GM19025 (cell line): ENCODE measurements around the gene DDX27.
"Not testable (repeated sequence)": the region's sequence is repeated elsewhere in the genome, so short reads cannot be mapped to it uniquely, and the experiment has no call there.

Experiments used
- ATAC-seq: cut with Tn5 transposase; IDR thresholded peaks from one replicate; pipeline ENCODE4 v1.9.1; 2021; ENCODE audit warnings: mild to moderate bottlenecking, low read depth, moderate library complexity; ENCODE audit not compliant: unreplicated experiment

The DDX27 gene

DNA sequence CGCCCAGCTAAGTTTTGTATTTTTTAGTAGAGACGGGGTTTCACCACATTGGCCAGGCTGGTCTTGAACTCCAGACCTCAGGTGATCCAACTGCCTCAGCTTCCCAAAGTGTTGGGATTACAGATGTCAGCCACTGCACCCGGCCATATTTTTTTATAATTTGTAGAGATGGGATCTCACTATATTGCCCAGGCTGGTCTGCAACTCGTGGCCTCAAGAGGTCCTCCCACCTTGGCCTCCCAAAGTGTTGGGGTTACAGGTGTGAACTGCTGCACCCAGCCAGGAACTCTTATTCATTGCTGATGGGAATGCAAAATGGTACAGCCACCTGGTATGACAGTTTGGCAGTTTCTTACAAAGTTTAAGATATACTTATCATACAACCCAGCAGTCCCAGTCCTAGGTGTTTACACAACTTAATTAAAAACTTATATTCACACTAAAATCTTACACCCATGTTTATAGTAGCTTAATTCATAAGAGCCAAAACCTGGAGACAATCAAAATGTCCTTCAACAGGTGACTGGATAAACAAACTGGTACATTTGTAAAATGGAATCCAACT lies 19.4 kb upstream of the DDX27 start:
- no peak for ATAC-seq

GRCh38 chr20:49203011-49203410 lies 16.2 kb upstream of the DDX27 start:
- ATAC-seq = no peak

- no peak for ATAC-seq
These were observed 15.5 kb upstream of the DDX27 start for GRCh38 chr20:49203746-49204145.

DNA sequence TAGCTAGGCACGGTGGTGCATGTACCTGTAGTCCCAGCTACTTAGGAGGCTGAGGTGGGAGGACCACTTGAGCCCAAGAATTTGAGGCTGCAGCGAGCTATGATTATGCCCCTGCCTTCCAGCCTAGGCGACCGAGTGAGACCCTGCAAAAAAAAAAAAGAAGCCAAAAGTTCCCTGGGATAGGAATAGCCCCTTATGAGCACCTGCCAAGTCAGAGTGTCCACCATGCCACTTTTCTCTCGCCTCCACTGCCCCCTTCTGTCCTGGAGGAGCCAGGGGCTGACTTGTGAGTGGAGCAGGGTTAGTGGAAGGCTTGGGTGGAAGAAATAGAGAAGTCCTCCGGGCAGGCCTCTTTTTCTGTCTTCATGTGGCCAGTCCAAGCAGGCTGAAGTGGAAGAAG lies 12.1 kb upstream of the DDX27 start:
- ATAC-seq = no peak

DNA sequence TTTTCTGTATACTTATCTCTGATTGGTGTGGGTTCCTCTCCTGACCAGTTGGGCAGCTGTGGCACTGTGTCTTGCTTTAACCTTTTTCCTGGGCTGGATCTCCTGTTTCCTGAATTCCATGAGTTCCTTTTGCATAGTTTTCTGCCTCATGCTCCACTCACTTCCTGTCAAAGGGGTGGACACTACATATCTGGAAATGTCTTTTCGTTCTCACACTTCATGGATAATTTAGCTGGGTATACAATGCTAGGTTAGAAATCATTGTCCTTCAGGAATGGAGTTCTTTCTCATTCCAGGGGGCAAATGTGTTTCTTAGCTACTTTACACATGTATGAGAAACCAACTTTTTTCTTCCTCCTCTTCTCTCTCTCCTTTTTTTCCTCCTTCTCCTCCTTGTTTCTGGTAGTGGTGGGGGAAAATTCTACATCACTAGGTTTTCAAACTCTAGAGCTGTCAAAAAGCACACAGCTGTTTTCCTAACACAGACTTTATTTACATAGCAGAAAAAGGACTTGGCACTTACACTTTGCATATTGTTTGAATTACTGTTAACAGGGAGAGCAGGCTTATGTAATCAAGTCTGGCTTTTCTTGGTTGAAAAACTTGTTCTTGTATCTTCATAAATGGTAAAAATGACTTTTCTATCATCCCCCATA lies 9.0 kb upstream of the DDX27 start:
- no peak for ATAC-seq

- no peak for ATAC-seq
These were observed 8.5 kb upstream of the DDX27 start for GRCh38 chr20:49210757-49211110.

- ATAC-seq = no peak
These were observed 4.6 kb upstream of the DDX27 start for GRCh38 chr20:49214571-49214970.

- no peak for ATAC-seq
These were observed 4.0 kb upstream of the DDX27 start for GRCh38 chr20:49215232-49215631.

- ATAC-seq = no peak
These were observed 2.1 kb upstream of the DDX27 start for GRCh38 chr20:49216991-49217578.

- not testable (repeated sequence) for ATAC-seq
These were observed 501 bp upstream of the DDX27 start for GRCh38 chr20:49218739-49219090.

DNA sequence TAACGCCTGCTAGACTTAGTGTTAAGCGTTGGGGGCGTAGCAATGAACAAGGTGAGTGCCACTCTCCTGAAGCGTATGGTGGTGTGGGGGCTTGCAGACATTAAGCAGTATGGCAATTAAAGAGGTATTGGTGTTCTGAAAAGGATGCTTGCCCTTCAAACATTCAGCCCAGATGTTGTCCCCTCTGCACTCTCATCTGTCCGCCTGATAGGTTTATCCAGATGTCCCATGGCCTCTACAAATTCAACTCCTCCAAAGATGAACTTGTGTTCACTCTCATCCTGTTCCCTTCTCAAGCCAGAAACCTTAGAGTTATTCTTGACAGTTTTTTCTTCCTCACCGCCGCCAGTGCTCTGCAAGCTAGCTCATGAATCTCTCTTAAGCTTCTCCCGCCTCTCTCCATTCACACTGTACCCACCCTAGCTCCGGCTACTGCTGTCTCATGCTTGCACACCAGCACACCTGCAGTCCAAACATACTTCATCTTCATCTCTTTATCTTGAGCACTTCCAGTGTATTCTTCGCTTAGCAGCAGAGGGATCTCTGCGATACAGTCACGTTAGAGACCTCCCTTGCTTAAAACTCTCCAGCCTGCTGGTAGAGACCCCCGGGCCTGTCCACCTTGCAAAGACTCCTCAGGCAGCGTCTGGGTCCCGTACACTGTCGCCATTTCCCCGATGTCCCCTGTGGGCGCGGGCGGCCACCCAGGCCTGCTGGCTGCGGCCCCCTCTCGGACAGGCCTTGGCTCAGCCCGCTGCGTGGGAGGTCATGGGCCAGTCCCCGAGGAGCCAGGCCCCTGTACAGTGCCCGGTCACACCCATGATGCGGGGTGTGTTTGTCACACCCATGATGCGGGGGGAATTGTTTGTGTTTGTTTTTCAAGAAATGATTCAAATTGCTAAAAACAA lies 962 bp downstream of the DDX27 start:
- ATAC-seq = no peak

GRCh38 chr20:49225896-49226295 lies 6.7 kb downstream of the DDX27 start:
- no peak for ATAC-seq

DNA sequence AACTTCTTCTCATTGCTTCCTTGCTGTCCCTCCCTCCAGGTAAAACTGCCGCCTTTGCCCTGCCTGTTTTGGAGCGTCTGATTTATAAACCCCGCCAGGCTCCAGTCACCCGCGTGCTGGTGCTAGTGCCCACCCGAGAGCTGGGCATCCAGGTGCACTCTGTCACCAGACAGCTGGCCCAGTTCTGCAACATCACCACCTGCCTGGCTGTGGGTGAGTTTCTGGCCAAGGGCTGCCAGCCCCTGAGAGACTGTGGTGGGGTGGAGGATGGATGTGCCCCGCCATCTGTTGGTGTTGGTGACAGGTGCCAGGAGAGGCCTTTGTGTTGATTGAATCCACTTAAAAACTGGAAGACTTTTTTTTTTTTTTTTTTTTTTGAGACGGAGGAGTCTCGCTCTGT lies 9.5 kb downstream of the DDX27 start:
- no peak for ATAC-seq

DNA sequence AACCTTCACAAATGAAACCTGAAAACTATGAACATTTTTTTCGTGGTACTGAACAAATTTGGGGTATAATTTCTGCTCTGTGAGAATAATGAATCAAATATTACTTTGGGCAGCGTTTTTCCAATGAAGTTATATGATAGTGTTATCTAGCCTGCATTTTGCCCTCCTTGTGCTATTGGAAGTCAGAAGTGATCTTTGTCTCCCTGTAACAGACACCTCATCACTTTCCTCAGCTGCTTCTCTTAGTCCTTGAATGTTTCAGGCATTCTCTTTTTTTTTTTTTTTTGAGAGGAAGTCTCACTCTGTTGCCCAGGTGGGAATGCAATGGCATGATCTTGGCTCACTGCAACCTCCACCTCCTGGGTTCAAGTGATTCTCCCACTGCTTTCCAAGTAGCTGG lies 10.2 kb downstream of the DDX27 start:
- no peak for ATAC-seq

- no peak for ATAC-seq
These were observed 10.8 kb downstream of the DDX27 start for GRCh38 chr20:49230021-49230420.

DNA sequence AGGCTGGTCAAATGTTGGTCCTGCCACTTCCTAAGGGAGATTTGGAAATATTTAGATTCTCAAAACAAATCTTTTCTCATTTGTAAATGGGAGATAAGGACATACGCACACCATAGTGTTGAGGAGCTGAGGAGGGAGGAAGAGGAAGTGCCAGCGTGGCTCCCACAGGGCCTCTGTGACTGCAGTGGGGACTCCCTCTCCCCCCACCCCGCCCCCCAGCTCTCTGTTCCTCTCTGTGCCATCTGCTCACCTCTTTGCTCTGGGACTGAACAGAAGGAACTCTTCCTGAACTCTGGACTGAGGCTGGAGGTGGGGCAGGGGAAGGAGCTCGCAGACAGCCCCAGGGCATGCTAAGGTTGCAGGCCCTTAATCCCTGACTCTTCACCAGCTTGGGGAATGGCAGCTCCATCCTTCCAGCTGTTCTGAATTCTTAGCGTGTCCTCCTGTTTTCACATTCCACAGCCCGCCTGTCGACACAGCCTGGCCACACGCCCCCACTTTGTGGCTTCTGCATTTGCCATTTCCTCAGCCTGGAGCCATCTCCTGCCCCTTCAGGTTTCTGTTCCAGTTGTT lies 11.4 kb downstream of the DDX27 start:
- no peak for ATAC-seq

DNA sequence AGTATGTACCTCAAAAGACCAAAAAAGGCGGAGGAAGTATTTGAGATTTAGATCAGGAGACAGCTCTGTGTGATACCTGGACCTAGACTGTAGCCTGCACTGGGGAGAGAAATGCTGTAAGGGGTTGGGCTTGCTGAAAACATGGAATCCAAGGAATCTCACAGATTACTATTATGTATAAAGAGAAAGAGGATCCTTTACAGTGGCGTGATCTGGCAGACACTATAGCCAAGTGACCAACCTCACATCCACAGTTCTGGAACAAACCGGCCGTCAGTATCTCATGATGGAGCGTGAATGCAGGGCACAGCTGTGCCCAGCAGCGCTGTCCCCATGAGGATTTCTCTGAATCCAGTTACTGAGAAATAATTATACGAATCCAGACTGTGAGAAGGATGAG lies 12.3 kb downstream of the DDX27 start:
- no peak for ATAC-seq

GRCh38 chr20:49233226-49233625 lies 14.0 kb downstream of the DDX27 start:
- no peak for ATAC-seq

GRCh38 chr20:49234831-49235230 lies 15.6 kb downstream of the DDX27 start:
- ATAC-seq = no peak

GRCh38 chr20:49236301-49236700 lies 17.1 kb downstream of the DDX27 start:
- ATAC-seq = no peak

DNA sequence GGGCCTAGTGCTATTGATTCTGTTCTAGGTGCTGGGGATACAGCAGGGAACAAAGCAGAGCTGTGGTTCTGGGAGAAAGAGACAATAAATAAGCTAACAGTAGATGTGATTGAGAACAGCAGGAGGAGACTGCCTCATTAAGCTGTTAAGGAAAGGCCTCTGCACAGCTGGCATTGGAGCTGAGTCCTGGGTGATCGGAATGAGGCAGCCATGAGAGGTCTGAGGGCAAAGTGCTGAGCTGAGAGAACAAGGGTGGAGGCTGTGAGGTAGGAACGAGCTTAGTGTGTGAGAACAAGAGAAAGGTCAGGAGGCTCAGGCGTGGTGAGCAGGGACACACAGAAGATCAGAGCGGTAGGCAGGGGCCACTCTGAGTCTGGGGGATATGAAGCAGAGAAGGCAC lies 18.3 kb downstream of the DDX27 start:
- no peak for ATAC-seq
